Measurements from ENCODE around the gene CCDC183.
"Not testable (repeated sequence)": the region's sequence is repeated elsewhere in the genome, so short reads cannot be mapped to it uniquely, and the experiment has no call there.

CCDC183 gene

GRCh38 chr9:136785565-136786355 lies 10.4 kb upstream of the CCDC183 start:
- FAIRE-seq: not testable (repeated sequence)

- FAIRE-seq: no peak
Observed at GRCh38 chr9:136786451-136786850, 9.7 kb upstream of the CCDC183 start.

DNA sequence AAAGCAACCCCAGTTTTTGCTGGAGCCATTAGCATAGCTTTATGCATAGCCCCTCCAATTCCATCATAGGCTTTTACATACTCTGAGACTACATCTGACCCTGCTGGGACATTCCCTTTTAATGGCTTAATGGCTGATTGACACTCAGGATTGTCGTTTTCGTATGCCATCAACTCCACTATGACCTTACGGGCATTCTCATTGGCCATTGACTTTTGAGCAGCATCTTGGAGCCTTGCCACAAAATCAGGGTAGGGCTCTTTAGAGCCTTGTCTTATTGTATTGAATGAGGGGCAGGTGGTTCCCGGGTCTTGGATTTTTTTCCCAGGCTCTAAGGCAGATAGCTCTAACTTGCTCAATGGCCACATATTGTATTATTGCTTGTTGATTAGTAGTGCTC lies 9.2 kb upstream of the CCDC183 start:
- FAIRE-seq: not testable (repeated sequence)

GRCh38 chr9:136787690-136788400 lies 8.3 kb upstream of the CCDC183 start:
- FAIRE-seq: no peak

DNA sequence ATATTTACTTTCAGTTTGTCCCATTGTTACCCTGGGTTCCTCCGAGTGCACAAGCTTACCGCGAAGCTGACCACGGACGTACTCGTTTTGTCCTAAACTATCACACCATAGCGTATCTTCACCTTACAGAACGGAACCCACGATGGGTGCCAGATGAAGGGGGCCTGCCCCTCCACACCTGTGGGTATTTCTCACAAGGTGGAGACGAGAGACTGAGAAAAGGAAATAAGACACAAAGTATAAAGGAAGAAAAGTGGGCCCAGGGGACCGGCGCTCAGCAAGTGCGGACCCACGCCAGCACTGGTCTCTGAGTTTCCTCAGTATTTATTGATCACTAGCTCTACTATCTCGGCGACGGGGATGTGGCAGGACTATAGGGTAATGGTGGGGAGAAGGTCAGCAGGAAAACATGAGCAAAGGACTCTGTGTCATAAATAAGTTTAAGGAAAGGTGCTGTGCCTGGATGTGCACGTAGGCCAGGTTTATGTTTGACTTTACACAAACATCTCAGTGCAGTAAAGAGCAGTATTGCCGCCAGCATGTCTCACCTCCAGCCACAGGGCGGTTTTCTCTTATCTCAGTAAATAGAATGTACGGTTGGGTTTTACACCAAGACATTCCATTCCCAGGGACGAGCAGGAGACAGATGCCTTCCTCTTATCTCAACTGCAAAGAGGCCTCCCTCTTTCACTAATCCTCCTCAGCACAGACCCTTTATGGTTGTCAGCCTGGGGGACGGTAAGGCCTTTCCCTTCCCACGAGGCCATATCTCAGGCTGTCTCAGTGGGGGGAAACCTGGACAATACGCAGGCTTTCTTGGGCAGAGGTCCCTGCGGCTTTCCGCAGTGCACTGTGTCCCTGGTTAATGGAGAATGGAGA lies 7.3 kb upstream of the CCDC183 start:
- not testable (repeated sequence) for FAIRE-seq

DNA sequence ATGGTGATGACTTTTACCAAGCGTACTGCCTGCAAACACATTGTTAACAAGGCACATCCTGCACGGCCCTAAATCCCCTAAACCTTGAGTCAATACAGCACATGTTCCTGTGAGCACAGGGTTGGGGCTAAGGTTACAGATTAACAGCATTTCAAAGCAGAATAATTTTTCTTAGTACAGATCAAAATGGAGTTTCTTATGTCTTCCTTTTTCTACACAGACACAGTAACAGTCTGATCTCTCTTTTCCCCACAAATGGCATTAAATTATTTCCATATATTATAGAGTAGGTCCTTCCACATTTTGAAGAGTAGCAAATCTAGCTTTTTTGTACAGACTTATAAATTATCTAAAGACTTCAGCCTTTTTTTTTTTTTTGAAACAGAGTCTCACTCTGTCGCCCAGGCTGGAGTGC lies 6.6 kb upstream of the CCDC183 start:
- no peak for FAIRE-seq

GRCh38 chr9:136790640-136791515 lies 5.3 kb upstream of the CCDC183 start, which contains the start of gene TMEM141:
TSS of gene TMEM141 (plus strand) at chr9:136791344. CDS start at chr9:136791371, 27 bp downstream.
- FAIRE-seq: no peak

DNA sequence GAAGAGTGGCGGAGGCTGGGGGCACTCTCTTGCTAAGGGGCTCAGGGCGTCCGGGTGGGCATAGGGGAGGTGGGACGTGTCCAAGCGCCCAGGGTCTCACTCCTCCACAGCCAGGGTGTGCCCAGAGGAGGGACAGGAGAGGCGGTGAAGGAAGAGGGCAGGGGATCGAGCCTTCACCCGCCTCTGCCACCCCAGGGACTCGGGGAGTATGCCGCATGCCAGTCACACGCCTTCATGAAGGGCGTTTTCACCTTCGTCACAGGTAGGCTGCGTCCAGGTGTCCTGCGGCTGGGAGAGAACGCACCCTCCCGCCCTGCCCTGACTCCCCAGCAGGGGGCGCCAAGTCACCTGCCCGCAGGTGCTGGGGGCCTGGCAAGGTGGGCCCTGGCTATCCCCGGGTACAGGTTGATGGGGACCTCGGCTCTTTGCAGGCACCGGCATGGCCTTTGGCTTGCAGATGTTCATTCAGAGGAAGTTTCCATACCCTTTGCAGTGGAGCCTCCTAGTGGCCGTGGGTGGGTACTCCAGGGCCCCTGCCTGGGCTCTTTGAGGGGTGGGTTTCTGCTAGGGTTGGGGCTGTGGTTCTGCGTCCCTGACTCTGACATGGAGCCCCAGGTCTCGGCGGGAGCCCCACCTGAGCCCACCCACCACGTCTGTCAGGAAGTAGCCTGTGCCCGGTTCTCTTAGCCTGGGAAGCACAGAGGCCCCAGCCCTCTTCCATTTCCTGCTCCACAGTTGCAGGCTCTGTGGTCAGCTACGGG lies 4.4 kb upstream of the CCDC183 start:
- no peak for FAIRE-seq

DNA sequence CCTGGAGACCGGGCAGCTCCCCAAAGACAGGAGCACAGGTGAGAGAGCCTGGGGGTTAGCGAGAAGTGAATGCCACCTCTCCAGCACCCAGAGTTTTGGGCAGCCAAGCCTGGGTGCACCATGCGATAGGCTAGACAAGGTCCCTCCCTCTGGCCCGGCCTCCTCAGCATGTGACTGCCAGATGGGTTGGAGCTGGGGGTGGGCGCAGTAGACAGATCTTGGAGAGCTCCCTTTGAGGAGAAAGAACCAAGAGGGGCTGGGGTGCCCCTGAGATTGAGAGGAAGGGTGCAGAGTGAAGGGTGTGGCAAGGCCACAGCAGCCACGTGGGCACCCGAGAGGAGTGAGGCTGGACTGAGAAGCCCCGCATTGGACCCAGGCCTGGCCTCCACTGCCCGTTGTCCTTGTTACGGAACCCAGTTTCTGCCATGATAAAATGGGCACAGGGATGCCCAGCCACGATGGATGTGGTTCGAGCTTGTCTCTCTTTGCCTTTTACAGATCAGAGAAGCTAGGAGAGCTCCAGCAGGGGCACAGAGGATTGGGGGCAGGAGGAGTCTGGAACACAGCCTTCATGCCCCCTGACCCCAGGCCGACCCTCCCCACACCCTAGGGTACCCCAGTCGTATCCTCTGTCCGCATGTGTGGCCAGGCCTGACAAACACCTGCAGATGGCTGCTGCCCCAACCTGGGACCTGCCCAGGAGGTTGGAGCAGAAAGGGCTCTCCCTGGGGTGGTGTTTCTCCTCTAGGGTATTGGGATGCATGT lies 3.6 kb upstream of the CCDC183 start:
- FAIRE-seq: no peak

DNA sequence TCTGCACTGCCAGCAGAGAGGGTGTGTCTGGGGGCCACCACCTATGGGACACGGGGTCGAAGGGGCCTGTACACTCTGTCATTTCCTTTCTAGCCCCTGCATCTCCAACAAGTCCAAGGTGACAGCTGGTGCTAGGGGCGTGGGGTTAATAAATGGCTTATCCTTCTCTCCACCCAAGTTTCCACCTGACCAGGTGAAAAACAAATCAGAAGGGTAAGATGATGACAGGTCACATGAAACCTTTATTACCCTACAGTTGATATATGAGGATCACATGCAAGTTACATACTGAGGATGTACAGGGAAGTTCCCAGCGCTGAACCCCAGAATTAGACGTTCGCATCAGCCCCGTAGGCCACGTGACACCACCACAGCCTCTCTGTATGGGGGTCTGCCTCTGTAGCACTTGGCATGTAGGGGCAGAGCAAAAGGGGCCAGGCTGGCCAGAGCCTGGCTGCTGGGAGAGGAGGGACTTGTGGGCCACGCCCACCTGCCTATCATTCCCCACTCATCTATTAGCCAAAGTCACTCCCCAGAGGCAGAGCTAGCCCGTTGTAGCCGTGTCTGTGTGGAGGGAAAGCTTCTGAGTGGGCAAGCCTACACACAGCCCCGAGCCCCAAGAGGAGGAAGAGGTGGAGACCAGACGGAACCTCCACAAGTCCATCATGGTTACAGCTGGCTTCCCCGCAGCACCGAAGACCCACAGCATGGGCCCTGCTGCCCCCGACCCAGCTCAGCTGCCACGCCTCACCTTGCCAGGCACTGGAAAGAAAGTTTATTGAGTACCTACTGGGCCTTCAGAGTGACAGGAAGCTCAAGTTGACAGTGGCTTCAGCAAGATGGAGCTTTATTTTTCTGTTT lies 2.8 kb upstream of the CCDC183 start:
- no peak for FAIRE-seq

DNA sequence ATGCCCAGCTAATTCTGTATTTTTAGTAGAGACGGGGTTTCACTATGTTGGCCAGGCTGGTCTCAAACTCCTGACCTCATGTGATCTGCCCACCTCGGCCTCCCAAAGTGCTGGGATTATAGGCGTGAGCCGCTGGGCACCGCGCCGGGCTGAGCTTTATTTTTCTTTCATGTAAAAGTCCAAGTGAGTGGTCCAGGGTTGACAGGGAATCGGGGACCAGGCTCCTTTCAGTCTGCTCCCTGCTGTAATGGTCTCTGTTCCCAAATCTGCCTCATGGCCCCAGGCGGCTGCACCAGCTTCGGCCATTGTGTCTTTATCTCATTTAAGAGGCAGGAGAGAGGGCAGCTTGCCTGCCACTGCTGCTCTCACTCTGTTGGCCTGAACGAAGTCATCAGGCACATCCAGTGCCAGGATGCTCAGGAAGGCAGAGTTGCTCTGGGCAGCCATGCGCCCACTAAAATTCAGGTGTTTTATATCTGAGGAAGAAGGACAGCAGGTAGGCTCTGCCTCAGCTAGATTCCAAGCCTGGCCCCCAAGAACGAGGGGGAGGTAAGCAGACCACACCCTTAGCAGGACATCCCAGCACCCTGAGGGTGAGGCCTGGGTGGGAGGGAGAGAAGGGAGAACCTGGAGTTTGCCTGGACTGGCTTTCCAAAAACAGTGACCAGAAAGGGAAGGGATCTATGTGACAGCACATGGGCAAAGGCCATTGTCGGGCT lies 1.7 kb upstream of the CCDC183 start:
- no peak for FAIRE-seq

- FAIRE-seq: no peak
Observed at GRCh38 chr9:136795000-136795348, 1.2 kb upstream of the CCDC183 start.

- not testable (repeated sequence) for FAIRE-seq
Observed at GRCh38 chr9:136796775-136797347, 723 bp downstream of the CCDC183 start.

DNA sequence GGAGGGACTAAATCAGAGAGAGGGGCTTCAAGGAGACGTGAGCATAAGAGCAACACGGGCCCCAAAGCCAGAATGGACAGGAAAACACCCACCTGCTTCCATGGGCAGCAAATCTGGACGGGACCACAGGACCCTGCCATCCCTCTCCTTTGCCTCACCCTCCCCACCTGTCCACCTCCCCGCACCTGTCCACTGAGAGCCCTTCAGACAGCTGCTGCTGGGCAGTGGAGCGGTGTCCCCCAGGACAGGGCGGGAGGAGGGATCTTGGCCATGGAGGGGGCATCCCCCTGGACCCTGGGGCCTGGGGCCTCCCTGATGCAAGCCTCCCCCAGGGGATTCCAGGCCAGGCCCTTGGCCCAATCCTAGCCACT lies 2.6 kb downstream of the CCDC183 start:
- FAIRE-seq: no peak

- FAIRE-seq: no peak
Observed at GRCh38 chr9:136799079-136799853, 3.1 kb downstream of the CCDC183 start.

DNA sequence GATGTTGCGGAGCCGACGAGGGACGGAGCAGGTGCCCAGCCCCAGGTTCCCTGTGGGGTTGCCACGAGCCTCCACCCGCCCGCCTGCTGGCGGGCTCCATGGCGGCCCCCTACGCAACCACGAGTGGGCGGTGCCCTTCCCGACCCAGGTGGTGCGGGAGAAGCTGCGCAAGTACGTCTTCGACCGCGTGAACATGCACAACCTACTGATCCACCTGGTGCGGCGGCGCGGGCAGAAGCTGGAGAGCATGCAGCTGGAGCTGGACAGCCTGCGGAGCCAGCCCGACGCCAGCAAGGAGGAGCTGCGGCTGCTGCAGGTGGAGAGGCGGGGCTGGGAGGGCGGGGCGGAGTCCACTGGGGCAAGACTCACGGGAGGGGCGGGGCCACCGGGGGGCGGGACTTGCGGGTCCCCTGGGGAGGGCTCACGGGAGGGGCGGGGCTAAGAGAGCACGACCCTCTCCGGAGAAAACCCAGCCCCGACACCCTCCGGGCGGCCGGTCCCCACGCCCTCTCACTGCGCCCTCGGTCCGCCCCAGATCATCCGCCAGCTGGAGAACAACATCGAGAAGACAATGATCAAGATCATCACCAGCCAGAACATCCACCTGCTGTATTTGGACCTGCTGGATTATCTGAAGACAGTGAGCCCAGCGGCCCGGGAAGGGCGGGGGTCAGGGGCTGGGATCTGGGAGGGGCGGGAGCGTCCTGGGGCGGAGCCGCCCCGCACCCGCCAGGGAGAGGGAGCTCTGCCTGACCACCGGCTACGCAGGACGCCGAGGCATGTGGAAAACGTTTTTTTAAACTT lies 3.9 kb downstream of the CCDC183 start:
- FAIRE-seq: no peak

DNA sequence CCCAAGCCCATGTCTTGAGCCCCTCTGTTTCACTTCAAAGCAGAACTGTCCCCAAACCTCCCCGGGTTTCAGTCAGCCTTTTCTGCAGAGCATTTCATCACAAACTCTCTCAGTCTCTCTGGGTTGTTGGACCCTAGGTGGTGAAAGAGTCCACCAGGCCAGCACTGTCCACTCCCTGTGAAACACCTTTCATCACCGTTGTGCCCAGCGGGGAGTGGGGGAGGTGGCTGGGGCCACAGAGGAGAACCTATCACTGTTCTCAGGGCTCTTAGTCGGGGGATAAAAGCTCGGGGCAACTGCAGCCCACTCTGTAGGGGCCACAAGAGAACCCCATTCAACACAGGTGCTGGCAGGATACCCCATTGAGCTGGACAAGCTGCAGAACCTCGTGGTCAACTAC lies 6.2 kb downstream of the CCDC183 start:
- no peak for FAIRE-seq
